Hepatocyte (in vitro differentiated cells): ENCODE data around the gene RPL38.

Source experiments
- EZH2 ChIP-seq: fragments of 200-600 bp; sonication (generic); IDR thresholded peaks from 2 replicates; pipeline ENCODE4 v1.6.1; 2016; ENCODE audit warnings: antibody characterized with exemption, mild to moderate bottlenecking, borderline replicate concordance
- TF ChIP-seq, protein P1 (sequence below): fragments of 200-600 bp; sonication (generic); IDR thresholded peaks from 2 replicates; pipeline ENCODE4 v1.5.1; 2016; ENCODE audit warnings: antibody characterized with exemption, mild to moderate bottlenecking; ENCODE audit not compliant: poor library complexity

DNA sequence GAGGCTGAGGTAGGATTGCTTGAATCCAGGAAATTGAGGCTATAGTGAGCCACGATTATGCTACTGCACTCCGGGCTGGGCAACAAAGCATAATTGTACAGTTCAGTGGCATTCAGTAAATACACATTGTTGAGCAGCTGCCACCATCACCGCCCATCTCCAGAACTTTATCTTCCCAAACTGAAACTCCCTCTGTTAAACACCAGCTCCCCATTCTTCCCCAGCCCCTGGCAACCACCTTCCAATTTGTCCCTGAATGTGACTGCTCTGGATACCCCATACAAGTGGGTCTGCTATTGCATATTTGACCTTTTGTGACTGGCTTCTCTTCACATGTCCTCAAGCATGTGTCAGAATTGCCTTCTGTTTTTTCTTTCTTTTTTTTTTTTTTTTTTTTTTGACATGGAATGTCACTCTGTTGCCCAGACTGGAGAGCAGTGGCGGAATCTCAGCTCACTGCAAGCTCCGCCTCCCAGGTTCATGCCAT, 2.9 kb downstream of the RPL38 start:
- TF ChIP-seq, protein P1, sequence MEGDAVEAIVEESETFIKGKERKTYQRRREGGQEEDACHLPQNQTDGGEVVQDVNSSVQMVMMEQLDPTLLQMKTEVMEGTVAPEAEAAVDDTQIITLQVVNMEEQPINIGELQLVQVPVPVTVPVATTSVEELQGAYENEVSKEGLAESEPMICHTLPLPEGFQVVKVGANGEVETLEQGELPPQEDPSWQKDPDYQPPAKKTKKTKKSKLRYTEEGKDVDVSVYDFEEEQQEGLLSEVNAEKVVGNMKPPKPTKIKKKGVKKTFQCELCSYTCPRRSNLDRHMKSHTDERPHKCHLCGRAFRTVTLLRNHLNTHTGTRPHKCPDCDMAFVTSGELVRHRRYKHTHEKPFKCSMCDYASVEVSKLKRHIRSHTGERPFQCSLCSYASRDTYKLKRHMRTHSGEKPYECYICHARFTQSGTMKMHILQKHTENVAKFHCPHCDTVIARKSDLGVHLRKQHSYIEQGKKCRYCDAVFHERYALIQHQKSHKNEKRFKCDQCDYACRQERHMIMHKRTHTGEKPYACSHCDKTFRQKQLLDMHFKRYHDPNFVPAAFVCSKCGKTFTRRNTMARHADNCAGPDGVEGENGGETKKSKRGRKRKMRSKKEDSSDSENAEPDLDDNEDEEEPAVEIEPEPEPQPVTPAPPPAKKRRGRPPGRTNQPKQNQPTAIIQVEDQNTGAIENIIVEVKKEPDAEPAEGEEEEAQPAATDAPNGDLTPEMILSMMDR = no peak
- TF ChIP-seq EZH2 = no peak
